WTC11 (cell line): Measurements from ENCODE around the gene NSUN7. TPM values are rescaled to one million over a fixed set of nuclear protein-coding genes. Genes with fewer than 3 reads are reported as not detected.

Experiments
- ARID4B ChIP-seq: sonication (generic); formaldehyde crosslinking; IDR thresholded peaks from 2 replicates; pipeline ENCODE4 v1.8.0; 2023; ENCODE audit warnings: missing genetic modification reagents, mild to moderate bottlenecking, borderline replicate concordance
- ELF4 ChIP-seq: sonication (generic); formaldehyde crosslinking; IDR thresholded peaks from 2 replicates; pipeline ENCODE4 v1.8.1; 2022; ENCODE audit warnings: low read depth, mild to moderate bottlenecking, moderate library complexity, missing genetic modification reagents
- MYBL2 ChIP-seq: sonication (generic); formaldehyde crosslinking; IDR thresholded peaks from 2 replicates; pipeline ENCODE4 v1.8.1; 2023; ENCODE audit warnings: mild to moderate bottlenecking, moderate library complexity, missing genetic modification reagents
- NFYB ChIP-seq: sonication (generic); formaldehyde crosslinking; conservative IDR thresholded peaks from 2 replicates; pipeline ENCODE4 v1.8.0; 2022; ENCODE audit warnings: low read depth, missing genetic modification reagents
- PRDM15 ChIP-seq: sonication (generic); formaldehyde crosslinking; IDR thresholded peaks from 2 replicates; pipeline ENCODE4 v1.8.0; 2022; ENCODE audit warnings: missing genetic modification reagents
- SMAD4 ChIP-seq: sonication (generic); formaldehyde crosslinking; IDR thresholded peaks from 2 replicates; pipeline ENCODE4 v1.8.0; 2022; ENCODE audit warnings: mild to moderate bottlenecking, missing genetic modification reagents
- STAT6 ChIP-seq: sonication (generic); formaldehyde crosslinking; conservative IDR thresholded peaks from 2 replicates; pipeline ENCODE4 v1.8.1; 2023; ENCODE audit warnings: mild to moderate bottlenecking, low read depth, missing genetic modification reagents, moderate library complexity
- USF2 ChIP-seq: sonication (generic); formaldehyde crosslinking; IDR thresholded peaks from 2 replicates; pipeline ENCODE4 v1.8.1; 2023; ENCODE audit warnings: mild to moderate bottlenecking, missing genetic modification reagents, moderate library complexity
- ZBTB21 ChIP-seq: sonication (generic); formaldehyde crosslinking; IDR thresholded peaks from 2 replicates; pipeline ENCODE4 v1.8.1; 2023; ENCODE audit warnings: mild to moderate bottlenecking, missing genetic modification reagents, borderline replicate concordance
- ZNF396 ChIP-seq: fragments of 250-450 bp; sonication (Bioruptor Pico); IDR thresholded peaks from 2 replicates; pipeline ENCODE4 v1.8.0; 2021; ENCODE audit warnings: mild to moderate bottlenecking, moderate library complexity, borderline replicate concordance
- ZNF532 ChIP-seq: fragments of 250-450 bp; sonication (Bioruptor Pico); IDR thresholded peaks from 2 replicates; pipeline ENCODE4 v1.9.0; 2021; ENCODE audit warnings: mild to moderate bottlenecking, borderline replicate concordance
- total RNA-seq: library from RNA; stranded (reverse); gene quantifications from 3 replicates; pipeline ENCODE4 v1.2.3, GENCODE V29; 2021

NSUN7 gene
- total RNA-seq, 1 experiment from 2014 or later: 24.1 TPM

- TF ChIP-seq MYBL2 (peak; percentile 59; the same call in 1 of the 2 replicates), SMAD4 (CRISPR knock-in tag) (no peak), PRDM15 (CRISPR knock-in tag) (no peak), USF2 (CRISPR knock-in tag) (peak; percentile 84), ZBTB21 (CRISPR knock-in tag) (0 out of 2 replicates have a peak, but pooled peaks have one; percentile 46), ZNF532 (no peak), ELF4 (peak; percentile 95; the same call in 1 of the 2 replicates), STAT6 (CRISPR knock-in tag) (no peak), NFYB (CRISPR knock-in tag) (peak; percentile 79), ARID4B (peak; percentile 53; the same call in 1 of the 2 replicates), ZNF396 (CRISPR knock-in tag) (no peak)
Measured at GRCh38 chr4:40856840-40857362, 107.1 kb downstream of the NSUN7 start (continued).
